K562 (cell line): ENCODE results near the gene FRMD1. TPM values are rescaled to one million over a fixed set of nuclear protein-coding genes. Genes with fewer than 3 reads are reported as not detected.

Source experiments
- ATF3 ChIP-seq, 2 experiments: fragments of 450-650 bp in 1 of 2; sonication (generic) in 1 of 2; formaldehyde crosslinking in 1 of 2; IDR thresholded peaks in 1 of 2; conservative IDR thresholded peaks in 1 of 2; 2 replicates each; pipeline versions ENCODE4 v1.6.1 to v1.8.1; 2016 to 2023; ENCODE audit warnings: mild to moderate bottlenecking in 2 of 2, moderate library complexity in 2 of 2, inconsistent platforms in 1 of 2, missing genetic modification reagents in 1 of 2
- CTBP1 ChIP-seq: fragments of 450-650 bp; IDR thresholded peaks from 2 replicates; pipeline ENCODE4 v1.6.1; 2016; ENCODE audit warnings: borderline replicate concordance
- DMBX1 ChIP-seq: fragments of 250-450 bp; sonication (Bioruptor Pico); IDR thresholded peaks from 2 replicates; pipeline ENCODE4 v1.8.0; 2022; ENCODE audit warnings: inconsistent platforms, mild to moderate bottlenecking, moderate library complexity, borderline replicate concordance
- ESRRA ChIP-seq: fragments of 450-650 bp; IDR thresholded peaks from 2 replicates; pipeline ENCODE4 v1.6.1; 2014; ENCODE audit warnings: low read depth, mild to moderate bottlenecking, moderate library complexity, borderline replicate concordance
- FOXA3 ChIP-seq, 2 experiments: fragments of 450-650 bp in 1 of 2; sonication (generic) in 1 of 2; formaldehyde crosslinking; IDR thresholded peaks in 1 of 2; conservative IDR thresholded peaks in 1 of 2; 2 replicates each; pipeline versions ENCODE4 v1.4.0 to v1.8.0; 2020 to 2022; ENCODE audit warnings: mild to moderate bottlenecking in 2 of 2, missing genetic modification reagents in 1 of 2
- HOMEZ ChIP-seq: fragments of 250-450 bp; sonication (Bioruptor Pico); IDR thresholded peaks from 2 replicates; pipeline ENCODE4 v1.4.0; 2020; ENCODE audit warnings: mild to moderate bottlenecking, moderate library complexity
- KLF6 ChIP-seq: fragments of 250-450 bp; sonication (Bioruptor Pico); IDR thresholded peaks from 2 replicates; pipeline ENCODE4 v1.4.0; 2020; ENCODE audit warnings: mild to moderate bottlenecking, moderate library complexity, borderline replicate concordance
- LEF1 ChIP-seq: fragments of 450-650 bp; IDR thresholded peaks from 2 replicates; pipeline ENCODE4 v1.6.1; 2016; ENCODE audit warnings: mild to moderate bottlenecking
- MLLT1 ChIP-seq, 2 experiments: fragments of 450-650 bp; IDR thresholded peaks; 2 replicates each; pipeline ENCODE4 v1.6.1; 2016
- POLR2G ChIP-seq: fragments of 200-400 bp; formaldehyde crosslinking; IDR thresholded peaks from 2 replicates; pipeline ENCODE4 v1.6.1; 2017; ENCODE audit warnings: low read depth, mild to moderate bottlenecking, antibody characterized with exemption, low read length, moderate library complexity
- PTTG1 ChIP-seq: fragments of 450-650 bp; IDR thresholded peaks from 2 replicates; pipeline ENCODE4 v1.6.1; 2016; ENCODE audit warnings: low read depth, mild to moderate bottlenecking, missing genetic modification characterization, missing compliant biosample characterization
- PYGO2 ChIP-seq: fragments of 450-650 bp; IDR thresholded peaks from 2 replicates; pipeline ENCODE4 v1.6.1; 2016; ENCODE audit warnings: mild to moderate bottlenecking, missing genetic modification characterization, moderate library complexity, missing compliant biosample characterization
- RBM22 ChIP-seq: fragments of 200-400 bp; formaldehyde crosslinking; IDR thresholded peaks from 2 replicates; pipeline ENCODE4 v1.6.1; 2018; ENCODE audit warnings: low read length, low read depth; ENCODE audit not compliant: poor library complexity, severe bottlenecking
- SOX6 ChIP-seq: fragments of 450-650 bp; IDR thresholded peaks from 2 replicates; pipeline ENCODE4 v1.6.1; 2014; ENCODE audit warnings: mild to moderate bottlenecking
- U2AF1 ChIP-seq: fragments of 200-400 bp; formaldehyde crosslinking; optimal IDR thresholded peaks from 2 replicates; pipeline ENCODE3; 2017; ENCODE audit warnings: mild to moderate bottlenecking, low read depth, low read length, moderate library complexity
- XRCC4 ChIP-seq: IDR thresholded peaks from one replicate; pipeline ENCODE4 v1.6.1; 2011; ENCODE audit not compliant: insufficient read depth, insufficient read length; ENCODE audit errors: extremely low read depth
- ZNF175 ChIP-seq: fragments of 200-800 bp; sonication (Bioruptor generic); IDR thresholded peaks from 2 replicates; pipeline ENCODE4 v1.6.1; 2016; ENCODE audit warnings: low read depth, mild to moderate bottlenecking, missing genetic modification characterization, missing compliant biosample characterization
- ZNF347 ChIP-seq: fragments of 450-650 bp; formaldehyde crosslinking; IDR thresholded peaks from 2 replicates; pipeline ENCODE4 v1.4.0; 2020; ENCODE audit warnings: low read depth, mild to moderate bottlenecking, moderate library complexity
- ZNF644 ChIP-seq: fragments of 200-800 bp; sonication (Bioruptor generic); IDR thresholded peaks from 2 replicates; pipeline ENCODE4 v1.6.1; 2016; ENCODE audit warnings: low read depth, missing genetic modification characterization, missing compliant biosample characterization
- polyA plus RNA-seq, 8 experiments: library from polyadenylated mRNA; depleted of rRNA in 4 of 8; stranded (reverse) in 5 of 8; unstranded in 3 of 8; fragments of >200 nt; fragmentation: Nextera tagmentation in 2 of 8; fragmentation: Illumina TruSeq in 1 of 8; extraction: Ambion mirVana in 2 of 8; extraction: Trizol in 1 of 8; gene quantifications; 2 replicates each; pipeline versions ENCODE4 v1.2.1 to v1.2.3, GENCODE V29; 2011 to 2014; ENCODE audit warnings: inconsistent platforms in 1 of 8, missing spikeins in 1 of 8
- total RNA-seq, 7 experiments: library from RNA; depleted of rRNA in 6 of 7; stranded (reverse); fragments of >200 nt in 6 of 7; fragmentation: Illumina TruSeq in 2 of 7; extraction: Trizol in 2 of 7; gene quantifications; 2 replicates each; pipeline versions ENCODE4 v1.2.1 to v1.2.3, GENCODE V29; 2011 to 2021; ENCODE audit warnings: low replicate concordance in 1 of 7

FRMD1 gene
- total and polyA plus RNA-seq, 9 of the 15 experiments (the other 6 are each of a cell fraction or from before 2014, with no cell fraction given): 0.01 to 0.04 (median 0.01) TPM; not detected in 6

GRCh38 chr6:168035661-168036545 lies 43.1 kb downstream of the FRMD1 start (continued):
- TF ChIP-seq MLLT1 (IDR thresholded peaks at IDR 0.05): peak in 1 of 2 experiments; percentile 74; a peak in 1 of 4 replicates
- no peak for TF ChIP-seq ZNF347 (CRISPR knock-in tag)
- TF ChIP-seq PYGO2 (tag): no peak
- TF ChIP-seq RBM22: no peak
- TF ChIP-seq ZNF644: no peak
- peak; percentile 74; the same call in 1 of the 2 replicates for TF ChIP-seq SOX6
- peak; percentile 81; the same call in 1 of the 2 replicates for TF ChIP-seq CTBP1
- no peak for TF ChIP-seq HOMEZ (CRISPR knock-in tag)
- peak; percentile 80; the same call in 1 of the 2 replicates for TF ChIP-seq ESRRA
- TF ChIP-seq POLR2G: no peak
- TF ChIP-seq KLF6 (CRISPR knock-in tag): no peak
- no peak for TF ChIP-seq XRCC4
- TF ChIP-seq ZNF175 (CRISPR knock-in tag): no peak; the same call in 1 of the 2 replicates
- TF ChIP-seq DMBX1 (CRISPR knock-in tag): no peak
- TF ChIP-seq FOXA3 (CRISPR knock-in tag; conservative IDR thresholded peaks at IDR 0.05 in 1 of 2, IDR thresholded peaks at IDR 0.05 in 1 of 2): peak in 1 of 2 experiments; percentile 23; a peak in 1 of 4 replicates
- TF ChIP-seq PTTG1 (tag): no peak
- TF ChIP-seq ATF3 (IDR thresholded peaks at IDR 0.05): peak; percentile 82
- TF ChIP-seq ATF3 (CRISPR knock-in tag; conservative IDR thresholded peaks at IDR 0.05): no peak
- peak; percentile 79; the same call in 1 of the 2 replicates for TF ChIP-seq LEF1
- no peak for TF ChIP-seq U2AF1
